OCI-LY7 (cell line): ENCODE data around the gene INPP4A. TPM values are rescaled to one million over a fixed set of nuclear protein-coding genes. Genes with fewer than 3 reads are reported as not detected.

ENCODE experiments used
- BruUV-seq: library from RNA; stranded (reverse); fragments of 400-500 nt; replicated peaks from 2 replicates; lab custom pipeline; 2021; lab: Mats Ljungman, UMichigan
- CTCF ChIA-PET: fragments of 300-600 bp; sonication (Branson Sonifier 250); formaldehyde crosslinking; loops from one replicate; lab custom pipeline; 2022; ENCODE audit warnings: antibody characterized with exemption; ENCODE audit not compliant: unreplicated experiment; lab: Charles Lee
- POLR2A ChIA-PET: fragments of 300-600 bp; sonication (Branson Sonifier 250); formaldehyde crosslinking; loops from one replicate; lab custom pipeline; 2022; ENCODE audit warnings: antibody characterized with exemption; lab: Charles Lee
- DNase-seq: peaks from one replicate; pipeline ENCODE4 v3.0.0-alpha.2; 2015; ENCODE audit warnings: low spot score
- H2AFZ ChIP-seq: fragments of 200-600 bp; sonication (generic), shearing (Covaris generic); 2 replicates; pipeline ENCODE4 v1.6.1; 2014; ENCODE audit warnings: mild to moderate bottlenecking, antibody characterized with exemption, low read length, moderate library complexity
- H3K27ac ChIP-seq: fragments of 200-600 bp; sonication (generic); 2 replicates; pipeline ENCODE4 v1.5.1; 2014; ENCODE audit warnings: mixed run types, low read depth, mild to moderate bottlenecking, moderate library complexity, low read length, inconsistent platforms; ENCODE audit not compliant: poor library complexity, severe bottlenecking
- H3K36me3 ChIP-seq: fragments of 200-600 bp; sonication (generic); 2 replicates; pipeline ENCODE4 v1.6.1; 2014; ENCODE audit warnings: mild to moderate bottlenecking, antibody characterized with exemption, low read length, moderate library complexity, mixed read lengths; ENCODE audit not compliant: insufficient read depth
- H3K4me1 ChIP-seq: fragments of 200-600 bp; sonication (generic); 2 replicates; pipeline ENCODE4 v1.5.1; 2014; ENCODE audit warnings: mild to moderate bottlenecking, low read length; ENCODE audit not compliant: insufficient read depth, poor library complexity, severe bottlenecking
- H3K4me2 ChIP-seq: fragments of 200-600 bp; sonication (generic); 2 replicates; pipeline ENCODE4 v1.6.1; 2014; ENCODE audit warnings: mild to moderate bottlenecking, low read length
- H3K4me3 ChIP-seq: fragments of 200-600 bp; sonication (generic); 2 replicates; pipeline ENCODE4 v1.5.1; 2014; ENCODE audit warnings: mild to moderate bottlenecking, low read depth, low read length; ENCODE audit not compliant: poor library complexity, severe bottlenecking
- H3K79me2 ChIP-seq: fragments of 200-600 bp; sonication (generic); 2 replicates; pipeline ENCODE4 v1.6.1; 2016; ENCODE audit warnings: low read depth, mild to moderate bottlenecking, low read length, moderate library complexity, mixed read lengths; ENCODE audit not compliant: insufficient read depth
- H3K9me2 ChIP-seq: fragments of 200-600 bp; sonication (generic); 2 replicates; pipeline ENCODE4 v1.6.1; 2016; ENCODE audit warnings: mild to moderate bottlenecking, low read length, mixed read lengths; ENCODE audit not compliant: insufficient read depth
- H3K9me3 ChIP-seq: fragments of 200-600 bp; sonication (generic); 2 replicates; pipeline ENCODE4 v1.6.1; 2014; ENCODE audit warnings: mild to moderate bottlenecking, mixed run types, low read length, mixed read lengths
- H4K20me1 ChIP-seq: fragments of 200-600 bp; sonication (generic); 2 replicates; pipeline ENCODE4 v1.6.1; 2014; ENCODE audit warnings: mild to moderate bottlenecking, antibody characterized with exemption, low read length, moderate library complexity, mixed read lengths; ENCODE audit not compliant: insufficient read depth
- CTCF ChIP-seq: fragments of 200-600 bp; sonication (generic); conservative IDR thresholded peaks from 2 replicates; pipeline ENCODE4 v1.5.1; 2014; ENCODE audit warnings: mild to moderate bottlenecking, antibody characterized with exemption, low read length, moderate library complexity, mixed read lengths
- EZH2phosphoT487 ChIP-seq: fragments of 200-600 bp; sonication (generic); IDR thresholded peaks from 2 replicates; pipeline ENCODE4 v1.6.1; 2018; ENCODE audit warnings: low read depth, borderline replicate concordance, mild to moderate bottlenecking, mixed run types, antibody characterized with exemption, low read length, moderate library complexity, mixed read lengths
- intact Hi-C: fragments of 100-400 bp; cut with micrococcal nuclease; formaldehyde crosslinking; loops from one replicate; pipeline ENCODE4 v1.10.0; 2022; ENCODE audit not compliant: unreplicated experiment
- total RNA-seq, 2 experiments: library from RNA; depleted of rRNA in 1 of 2; stranded (reverse); fragments of >200 nt in 1 of 2; shearing (Covaris generic) in 1 of 2; gene quantifications; 2 replicates each; pipeline ENCODE4 v1.2.3, GENCODE V29; 2014 to 2022

INPP4A gene
- total RNA-seq, 2 experiments from 2014 or later: 28.5 to 28.6 TPM

- Histone ChIP-seq H3K4me3 (no peak overlapping the region), H4K20me1 (no peaks in the 10 kb centered on the region), H3K36me3 (no peaks in the 10 kb centered on the region), H3K4me1 (peaks cover 46% of the 10 kb centered on the region), H3K4me2 (peak overlapping the region; percentile 5; the same call in 1 of the 2 replicates), H3K79me2 (peaks cover 5% of the 10 kb centered on the region; the same call in 1 of the 2 replicates), H3K9me2 (no peaks in the 10 kb centered on the region), H3K9me3 (no peaks in the 10 kb centered on the region), H2AFZ (no peak overlapping the region), H3K27ac (no peak overlapping the region)
- TF ChIP-seq EZH2phosphoT487: no peak
- TF ChIP-seq CTCF: no peak
- CTCF ChIA-PET: interaction anchor here (1.6 kb wide), 1 partner anchor 23 kb away, joined by 4 read pairs; no protein-coding TSS in a partner anchor
- intact Hi-C loops: no loop called here
- POLR2A ChIA-PET: interaction anchor here (0.8 to 1.2 kb wide), 5 partner anchors 10 to 98 kb away, joined by 3 to 5 read pairs (median 3); no protein-coding TSS in a partner anchor
- no peak for DNase-seq
- no TSS peak for BruUV-seq
These were observed 19.5 kb downstream of the INPP4A start for GRCh38 chr2:98463988-98464771.

GRCh38 chr2:98464772-98465310, 20.2 kb downstream of the INPP4A start:
- Histone ChIP-seq H3K4me1 (peaks cover 41% of the 10 kb centered on the region), H3K9me3 (no peaks in the 10 kb centered on the region), H4K20me1 (no peaks in the 10 kb centered on the region), H3K4me2 (peak overlapping the region; percentile 5; the same call in 1 of the 2 replicates), H2AFZ (no peak overlapping the region), H3K9me2 (no peaks in the 10 kb centered on the region), H3K4me3 (no peak overlapping the region), H3K27ac (no peak overlapping the region), H3K79me2 (peaks cover 5% of the 10 kb centered on the region; the same call in 1 of the 2 replicates), H3K36me3 (no peaks in the 10 kb centered on the region)
- DNase-seq: peak; percentile 13
- POLR2A ChIA-PET: interaction anchor here (0.7 to 1.2 kb wide), 4 partner anchors 10 to 98 kb away, joined by 3 to 4 read pairs (median 3); no protein-coding TSS in a partner anchor
- intact Hi-C loops: no loop called here
- CTCF ChIA-PET: interaction anchor here (1.6 kb wide), 1 partner anchor 22 kb away, joined by 4 read pairs; no protein-coding TSS in a partner anchor
- TF ChIP-seq EZH2phosphoT487 (no peak), CTCF (no peak)
- no TSS peak for BruUV-seq
